Measurements from ENCODE around the gene MIA3. TPM values are rescaled to one million over a fixed set of nuclear protein-coding genes. Genes with fewer than 3 reads are reported as not detected.

The MIA3 gene
- total and polyA plus RNA-seq, 2 experiments from 2014 or later = 32.7 to 40.0 TPM

GRCh38 chr1:222624214-222624613 is 6.3 kb downstream of the MIA3 start (continued):
- no peak for TF ChIP-seq CTCF (conservative IDR thresholded peaks at IDR 0.05; ENCODE audit: low read depth in 2 of 2)
- TF ChIP-seq ZNF462 (CRISPR knock-in tag; IDR thresholded peaks at IDR 0.05) = no peak
- TF ChIP-seq ZNF331 (CRISPR knock-in tag; IDR thresholded peaks at IDR 0.05; ENCODE audit: low read depth) = no peak
- TF ChIP-seq NANOG (IDR thresholded peaks at IDR 0.05; ENCODE audit: borderline replicate concordance) = no peak

- Histone ChIP-seq H3K27me3 (ENCODE audit: insufficient read depth) (no peaks in the 10 kb centered on the region), H3K36me3 (ENCODE audit: insufficient read depth) (peaks cover 46% of the 10 kb centered on the region), H3K27ac (ENCODE audit: low read depth) (no peak overlapping the region), H3K4me3 (no peak overlapping the region), H3K4me1 (ENCODE audit: insufficient read depth) (no peaks in the 10 kb centered on the region), H3K4me2 (no peak overlapping the region), H3K79me2 (replicated peaks; ENCODE audit: insufficient read depth) (peaks cover 6% of the 10 kb centered on the region; the same call in 1 of the 2 replicates), H3K9me2 (ENCODE audit: insufficient read depth) (no peaks in the 10 kb centered on the region), H3F3A (replicated peaks; ENCODE audit: low read depth) (no peaks in the 10 kb centered on the region), H2AFZ (no peak overlapping the region), H4K20me1 (replicated peaks; ENCODE audit: insufficient read depth) (peaks cover 12% of the 10 kb centered on the region)
- H3K36me3 Mint-ChIP-seq (ENCODE audit: low read depth) = peaks cover 52% of the 10 kb centered on the region
- H3K27ac Mint-ChIP-seq = no peak overlapping the region
- ATAC-seq (no peak), DNase-seq (ENCODE audit: low spot score) (no peak)
- no peaks in the 10 kb centered on the region for H3K4me1 Mint-ChIP-seq
- H3K27me3 Mint-ChIP-seq (ENCODE audit: insufficient read depth, low read depth, poor library complexity) = no peaks in the 10 kb centered on the region
- TF ChIP-seq STAT1 (IDR thresholded peaks at IDR 0.05; ENCODE audit: unreplicated experiment) (no peak), EZH2 (IDR thresholded peaks at IDR 0.05; ENCODE audit: low read depth, unreplicated experiment) (no peak), NANOG (IDR thresholded peaks at IDR 0.05; ENCODE audit: borderline replicate concordance) (no peak), REST (IDR thresholded peaks at IDR 0.05; ENCODE audit: unreplicated experiment) (no peak), POLR2AphosphoS5 (IDR thresholded peaks at IDR 0.05; ENCODE audit: low read depth) (no peak), CREB1 (CRISPR knock-in tag; IDR thresholded peaks at IDR 0.05; ENCODE audit: low read depth) (no peak), ETS1 (IDR thresholded peaks at IDR 0.05) (no peak)
- no peak overlapping the region for H3K4me3 Mint-ChIP-seq
- H3K9me3 Mint-ChIP-seq = no peaks in the 10 kb centered on the region
Observed at GRCh38 chr1:222627232-222627631, 9.3 kb downstream of the MIA3 start.
